ENCODE results near the gene PHF2.

DNA sequence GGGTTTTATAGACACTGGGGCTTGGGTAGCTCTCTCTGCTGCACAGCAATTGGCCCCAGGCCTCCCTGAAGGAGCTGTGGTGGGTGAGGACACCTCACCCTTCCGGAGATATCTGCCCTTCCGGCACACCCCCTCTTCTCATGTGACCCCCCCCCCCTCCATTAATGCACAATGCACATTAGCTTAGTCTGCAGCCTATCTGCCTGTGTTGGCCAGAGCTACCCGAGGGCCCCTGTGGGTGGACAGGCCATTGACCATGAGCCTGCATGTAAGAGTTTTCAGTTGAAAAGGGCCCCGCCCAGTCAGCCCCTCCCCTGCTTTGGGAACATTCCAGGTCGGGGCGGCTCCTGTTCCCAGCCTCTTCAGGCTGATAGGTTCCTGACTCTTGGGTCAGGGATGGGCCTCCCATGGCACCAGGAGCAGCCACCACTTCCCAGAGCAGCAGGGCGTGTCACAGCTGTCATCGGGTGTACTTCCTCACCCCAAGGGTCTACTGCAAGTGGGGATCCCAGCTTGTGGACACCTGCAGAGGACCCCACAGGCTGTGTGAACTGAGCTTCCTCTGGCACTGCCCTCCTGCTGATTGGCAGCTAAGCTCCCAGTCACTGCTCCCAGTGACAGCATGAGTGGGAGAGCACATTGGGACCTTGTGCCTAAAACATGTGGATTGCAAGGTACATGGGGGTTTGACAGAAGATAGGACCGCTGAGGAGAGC lies 17.8 kb downstream of the PHF2 start:
- no peak for TF ChIP-seq POLR2A (IDR thresholded peaks at IDR 0.05)
- TF ChIP-seq, protein P1, sequence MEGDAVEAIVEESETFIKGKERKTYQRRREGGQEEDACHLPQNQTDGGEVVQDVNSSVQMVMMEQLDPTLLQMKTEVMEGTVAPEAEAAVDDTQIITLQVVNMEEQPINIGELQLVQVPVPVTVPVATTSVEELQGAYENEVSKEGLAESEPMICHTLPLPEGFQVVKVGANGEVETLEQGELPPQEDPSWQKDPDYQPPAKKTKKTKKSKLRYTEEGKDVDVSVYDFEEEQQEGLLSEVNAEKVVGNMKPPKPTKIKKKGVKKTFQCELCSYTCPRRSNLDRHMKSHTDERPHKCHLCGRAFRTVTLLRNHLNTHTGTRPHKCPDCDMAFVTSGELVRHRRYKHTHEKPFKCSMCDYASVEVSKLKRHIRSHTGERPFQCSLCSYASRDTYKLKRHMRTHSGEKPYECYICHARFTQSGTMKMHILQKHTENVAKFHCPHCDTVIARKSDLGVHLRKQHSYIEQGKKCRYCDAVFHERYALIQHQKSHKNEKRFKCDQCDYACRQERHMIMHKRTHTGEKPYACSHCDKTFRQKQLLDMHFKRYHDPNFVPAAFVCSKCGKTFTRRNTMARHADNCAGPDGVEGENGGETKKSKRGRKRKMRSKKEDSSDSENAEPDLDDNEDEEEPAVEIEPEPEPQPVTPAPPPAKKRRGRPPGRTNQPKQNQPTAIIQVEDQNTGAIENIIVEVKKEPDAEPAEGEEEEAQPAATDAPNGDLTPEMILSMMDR (IDR thresholded peaks at IDR 0.05) = no peak
